H9 (cell line): Measurements from ENCODE around the gene CDK14. TPM values are rescaled to one million over a fixed set of nuclear protein-coding genes. Genes with fewer than 3 reads are reported as not detected.

ENCODE experiments used
- DNase-seq: peaks from one replicate; pipeline ENCODE4 v3.0.0-alpha.2; 2017
- H2AFZ ChIP-seq: one replicate; pipeline ENCODE4 v1.6.1; 2013; ENCODE audit warnings: mild to moderate bottlenecking, low read length, control low read depth, moderate library complexity
- H2AK5ac ChIP-seq: 2 replicates; pipeline ENCODE4 v1.6.1; 2013; ENCODE audit warnings: low read length, control low read depth, mixed read lengths; ENCODE audit not compliant: insufficient read length
- H2BK120ac ChIP-seq: one replicate; pipeline ENCODE4 v1.6.1; 2013; ENCODE audit warnings: low read depth, mild to moderate bottlenecking, low read length, control low read depth, inconsistent platforms; ENCODE audit not compliant: poor library complexity, severe bottlenecking
- H2BK12ac ChIP-seq: 2 replicates; pipeline ENCODE4 v1.6.1; 2013; ENCODE audit warnings: low read length, control low read depth, mixed read lengths, low read depth; ENCODE audit not compliant: insufficient read length
- H2BK15ac ChIP-seq: 2 replicates; pipeline ENCODE4 v1.6.1; 2013; ENCODE audit warnings: low read depth, low read length, control low read depth
- H2BK20ac ChIP-seq: one replicate; pipeline ENCODE4 v1.6.1; 2013; ENCODE audit warnings: low read depth, mild to moderate bottlenecking, low read length, control low read depth, inconsistent platforms; ENCODE audit not compliant: poor library complexity, severe bottlenecking
- H2BK5ac ChIP-seq: 2 replicates; pipeline ENCODE4 v1.6.1; 2013; ENCODE audit warnings: low read length, control low read depth, mixed read lengths; ENCODE audit not compliant: insufficient read length
- H3K14ac ChIP-seq: 2 replicates; pipeline ENCODE4 v1.6.1; 2013; ENCODE audit warnings: low read length, control low read depth; ENCODE audit not compliant: insufficient read depth
- H3K18ac ChIP-seq: 2 replicates; pipeline ENCODE4 v1.6.1; 2013; ENCODE audit warnings: low read depth, mild to moderate bottlenecking, mixed read lengths, low read length, control low read depth; ENCODE audit not compliant: insufficient read length
- H3K23ac ChIP-seq: 2 replicates; pipeline ENCODE4 v1.6.1; 2013; ENCODE audit warnings: low read length, control low read depth, mixed read lengths, low read depth; ENCODE audit not compliant: insufficient read length
- H3K23me2 ChIP-seq: 2 replicates; pipeline ENCODE4 v1.6.1; 2013; ENCODE audit warnings: low read depth, mild to moderate bottlenecking, mixed read lengths, low read length, control low read depth; ENCODE audit not compliant: insufficient read length, poor library complexity, severe bottlenecking
- H3K27ac ChIP-seq: 2 replicates; pipeline ENCODE4 v1.5.1; 2013; ENCODE audit warnings: low read length, control low read depth, mixed read lengths, low read depth; ENCODE audit not compliant: insufficient read length
- H3K27me3 ChIP-seq: 2 replicates; pipeline ENCODE4 v1.6.1; 2013; ENCODE audit warnings: low read length, control low read depth, inconsistent platforms; ENCODE audit not compliant: insufficient read depth
- H3K4ac ChIP-seq: 2 replicates; pipeline ENCODE4 v1.6.1; 2013; ENCODE audit warnings: low read depth, mild to moderate bottlenecking, control low read depth, inconsistent platforms, low read length, moderate library complexity
- H3K4me1 ChIP-seq: 2 replicates; pipeline ENCODE4 v1.6.1; 2013; ENCODE audit warnings: low read length, control low read depth, inconsistent platforms; ENCODE audit not compliant: insufficient read depth
- H3K4me2 ChIP-seq: 2 replicates; pipeline ENCODE4 v1.6.1; 2013; ENCODE audit warnings: low read length, control low read depth, mixed read lengths; ENCODE audit not compliant: insufficient read length, insufficient read depth
- H3K56ac ChIP-seq: 2 replicates; pipeline ENCODE4 v1.6.1; 2013; ENCODE audit warnings: low read depth, mild to moderate bottlenecking, mixed read lengths, low read length, control low read depth; ENCODE audit not compliant: insufficient read length
- H3K79me1 ChIP-seq: 2 replicates; pipeline ENCODE4 v1.6.1; 2013; ENCODE audit warnings: low read depth, mild to moderate bottlenecking, moderate library complexity, low read length, control low read depth, inconsistent platforms; ENCODE audit not compliant: insufficient read depth, poor library complexity, severe bottlenecking
- H3K79me2 ChIP-seq: 2 replicates; pipeline ENCODE4 v1.6.1; 2013; ENCODE audit warnings: low read length, control low read depth, inconsistent platforms; ENCODE audit not compliant: insufficient read depth
- H3K9ac ChIP-seq: 2 replicates; pipeline ENCODE4 v1.6.1; 2013; ENCODE audit warnings: low read length, control low read depth, mixed read lengths; ENCODE audit not compliant: insufficient read length; ENCODE audit errors: extremely low read depth
- H3K9me3 ChIP-seq: one replicate; pipeline ENCODE4 v1.6.1; 2013; ENCODE audit warnings: low read depth, low read length, inconsistent platforms; ENCODE audit not compliant: control insufficient read depth
- H3T11ph ChIP-seq: one replicate; pipeline ENCODE4 v1.6.1; 2013; ENCODE audit warnings: mild to moderate bottlenecking, low read length, control low read depth, inconsistent platforms
- H4K20me1 ChIP-seq: one replicate; pipeline ENCODE4 v1.6.1; 2013; ENCODE audit not compliant: control insufficient read depth, insufficient read length, insufficient read depth
- H4K5ac ChIP-seq: 2 replicates; pipeline ENCODE4 v1.6.1; 2013; ENCODE audit warnings: low read depth, mild to moderate bottlenecking, mixed read lengths, low read length, control low read depth; ENCODE audit not compliant: insufficient read length
- H4K8ac ChIP-seq: replicated peaks from 2 replicates; pipeline ENCODE4 v1.6.1; 2013; ENCODE audit warnings: low read length, control low read depth, mixed read lengths, low read depth; ENCODE audit not compliant: insufficient read length
- H4K91ac ChIP-seq: 2 replicates; pipeline ENCODE4 v1.6.1; 2013; ENCODE audit warnings: low read depth, mild to moderate bottlenecking, moderate library complexity, mixed read lengths, low read length, control low read depth; ENCODE audit not compliant: insufficient read length
- H3K27ac Mint-ChIP-seq, 3 experiments: 2 replicates in 2 of 3; 3 replicates in 1 of 3; pipeline ENCODE4 v1.8.0; 2020 to 2021; ENCODE audit warnings: mixed read lengths in 3 of 3, mild to moderate bottlenecking in 1 of 3, moderate library complexity in 1 of 3
- H3K27me3 Mint-ChIP-seq: 2 replicates; pipeline ENCODE4 v1.8.0; 2021; ENCODE audit warnings: low read depth, mild to moderate bottlenecking, moderate library complexity, mixed read lengths
- H3K36me3 Mint-ChIP-seq, 3 experiments: 2 replicates in 2 of 3; 3 replicates in 1 of 3; pipeline ENCODE4 v1.8.0; 2020 to 2021; ENCODE audit warnings: low read depth in 3 of 3, mixed read lengths in 3 of 3; ENCODE audit not compliant: insufficient read depth in 1 of 3
- H3K4me1 Mint-ChIP-seq, 2 experiments: 2 replicates each; pipeline ENCODE4 v1.8.0; 2020; ENCODE audit warnings: mixed read lengths in 2 of 2
- H3K4me3 Mint-ChIP-seq, 2 experiments: 2 replicates in 1 of 2; 3 replicates in 1 of 2; pipeline ENCODE4 v1.8.0; 2020 to 2021; ENCODE audit warnings: mild to moderate bottlenecking in 2 of 2, mixed read lengths in 2 of 2, moderate library complexity in 1 of 2
- H3K9me3 Mint-ChIP-seq, 2 experiments: 2 replicates in 1 of 2; 3 replicates in 1 of 2; pipeline ENCODE4 v1.8.0; 2020; ENCODE audit warnings: mild to moderate bottlenecking in 2 of 2, mixed read lengths in 2 of 2, moderate library complexity in 1 of 2
- CTCF ChIP-seq: fragments of 200-600 bp; sonication (generic); conservative IDR thresholded peaks from 3 replicates; pipeline ENCODE4 v1.8.0; 2021; ENCODE audit warnings: antibody characterized with exemption, mild to moderate bottlenecking
- WGBS: extraction: QIAGEN DNeasy Blood & Tissue Kit; methylation state at CpG from one replicate; pipeline ENCODE4 v1.1.7; 2013; ENCODE audit warnings: missing lambda C conversion rate, low lambda C conversion rate, mixed read lengths; ENCODE audit not compliant: insufficient read length; ENCODE audit errors: extremely low coverage; 5-methylcytosine and 5-hydroxymethylcytosine counted together
- total RNA-seq: library from RNA; stranded (reverse); gene quantifications from 2 replicates; pipeline ENCODE4 v1.2.1, GENCODE V29; 2021

Gene CDK14
- total RNA-seq, 1 experiment from 2014 or later = 23.9 TPM

DNA sequence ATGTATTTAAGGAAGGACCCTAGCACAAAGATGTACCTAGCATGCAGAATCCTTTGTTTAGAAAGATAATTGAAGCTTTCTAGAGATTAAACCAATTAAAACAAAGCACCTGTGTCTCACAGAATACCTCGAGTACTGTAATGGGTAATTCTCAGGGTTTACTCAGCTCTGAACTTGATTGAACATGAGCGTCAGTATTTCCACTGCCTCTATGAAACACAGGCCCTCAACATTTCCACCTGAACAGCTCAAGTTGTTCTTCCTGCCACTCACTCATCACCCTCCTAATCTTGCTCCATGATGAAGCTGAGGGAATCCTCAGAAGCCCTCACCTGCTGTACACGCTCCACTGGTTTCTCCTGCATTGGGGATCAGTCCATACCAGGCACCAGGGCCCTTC is 634.4 kb downstream of the CDK14 start:
- Histone ChIP-seq H3K27me3 (no peaks in the 10 kb centered on the region), H2BK15ac (no peak overlapping the region), H3K56ac (no peak overlapping the region), H3K27ac (no peak overlapping the region), H3K9me3 (no peaks in the 10 kb centered on the region), H2BK12ac (no peak overlapping the region), H3K4me1 (no peaks in the 10 kb centered on the region), H3T11ph (no peak overlapping the region), H2AFZ (no peak overlapping the region), H3K4me2 (no peak overlapping the region), H4K5ac (no peak overlapping the region), H3K23me2 (no peaks in the 10 kb centered on the region), H4K8ac (no peak overlapping the region), H3K4ac (no peak overlapping the region), H2BK120ac (no peak overlapping the region), H4K91ac (no peak overlapping the region), H2BK5ac (no peak overlapping the region), H2AK5ac (no peak overlapping the region), H3K9ac (no peak overlapping the region), H3K18ac (no peak overlapping the region), H3K79me1 (no peaks in the 10 kb centered on the region), H3K79me2 (no peaks in the 10 kb centered on the region), H4K20me1 (no peaks in the 10 kb centered on the region), H3K14ac (0 out of 2 replicates have a peak overlapping the region, but pooled peaks have one; percentile 40), H2BK20ac (no peak overlapping the region), H3K23ac (no peak overlapping the region)
- Mint-ChIP-seq H3K27ac (no peak overlapping the region), H3K27me3 (peaks cover 2% of the 10 kb centered on the region; the same call in 1 of the 2 replicates), H3K4me1 (peaks cover 6 to 12% of the 10 kb centered on the region in 2 experiments), H3K4me3 (no peak overlapping the region), H3K9me3 (peaks cover 5 to 7% of the 10 kb centered on the region in 2 experiments; a peak in 2 of 5 replicates), H3K36me3 (peaks cover 0 to 4% (median 0%) of the 10 kb centered on the region in 3 experiments; a peak in 1 of 7 replicates)
- TF ChIP-seq CTCF = no peak
- no peak for DNase-seq
- WGBS = no CpG with 5 or more reads among the region's 3 CpGs
